Measurements from ENCODE around the gene GPSM1. TPM values are rescaled to one million over a fixed set of nuclear protein-coding genes. Genes with fewer than 3 reads are reported as not detected.

The GPSM1 gene
- total RNA-seq, 2 donors from 2014 or later, result 2.3 to 3.4 TPM

DNA sequence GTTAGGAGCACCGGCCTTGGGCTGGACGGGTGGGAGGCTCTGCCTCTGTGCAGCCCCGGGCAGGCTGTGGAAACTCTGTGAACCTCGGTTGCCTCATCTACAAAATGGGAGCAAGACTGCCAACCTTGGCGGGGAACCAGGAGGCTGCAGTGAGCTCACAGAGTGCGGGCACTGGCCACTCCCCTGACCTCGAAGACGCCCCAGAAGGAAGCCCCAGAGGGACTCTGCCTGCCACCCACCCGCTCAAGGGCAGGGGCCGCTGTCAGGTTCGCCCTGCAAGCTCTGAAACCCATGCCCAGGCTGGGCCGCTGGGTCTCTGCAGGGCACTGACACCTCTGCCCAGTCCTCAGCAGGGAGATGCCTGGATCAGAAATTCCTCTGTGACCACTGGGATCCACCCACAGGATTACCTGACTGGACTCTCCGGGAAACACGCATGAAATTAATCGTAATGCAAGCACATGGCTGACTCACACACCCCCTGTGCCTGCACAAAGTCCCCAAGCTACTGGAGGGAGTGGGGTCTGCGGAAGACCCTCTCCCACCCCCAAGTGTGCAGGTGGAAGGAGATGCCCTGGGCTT is 30.8 kb upstream of the GPSM1 start:
- Histone ChIP-seq H3K9me3 (no peaks in the 10 kb centered on the region), H3K27ac (no peak overlapping the region), H3K4me3 (no peak overlapping the region), H3K36me3 (no peaks in the 10 kb centered on the region), H3K9ac (ENCODE audit: low read depth in 2 of 2, low read length in 2 of 2) (peak overlapping the region in 1 of 2 donors; percentile 14), H3K4me1 (peaks cover 6% of the 10 kb centered on the region), H3K27me3 (no peaks in the 10 kb centered on the region)
- DNase-seq, result no peak
- intact Hi-C loops (cut with DNase I), result no loop called here
- TF ChIP-seq, protein P1, sequence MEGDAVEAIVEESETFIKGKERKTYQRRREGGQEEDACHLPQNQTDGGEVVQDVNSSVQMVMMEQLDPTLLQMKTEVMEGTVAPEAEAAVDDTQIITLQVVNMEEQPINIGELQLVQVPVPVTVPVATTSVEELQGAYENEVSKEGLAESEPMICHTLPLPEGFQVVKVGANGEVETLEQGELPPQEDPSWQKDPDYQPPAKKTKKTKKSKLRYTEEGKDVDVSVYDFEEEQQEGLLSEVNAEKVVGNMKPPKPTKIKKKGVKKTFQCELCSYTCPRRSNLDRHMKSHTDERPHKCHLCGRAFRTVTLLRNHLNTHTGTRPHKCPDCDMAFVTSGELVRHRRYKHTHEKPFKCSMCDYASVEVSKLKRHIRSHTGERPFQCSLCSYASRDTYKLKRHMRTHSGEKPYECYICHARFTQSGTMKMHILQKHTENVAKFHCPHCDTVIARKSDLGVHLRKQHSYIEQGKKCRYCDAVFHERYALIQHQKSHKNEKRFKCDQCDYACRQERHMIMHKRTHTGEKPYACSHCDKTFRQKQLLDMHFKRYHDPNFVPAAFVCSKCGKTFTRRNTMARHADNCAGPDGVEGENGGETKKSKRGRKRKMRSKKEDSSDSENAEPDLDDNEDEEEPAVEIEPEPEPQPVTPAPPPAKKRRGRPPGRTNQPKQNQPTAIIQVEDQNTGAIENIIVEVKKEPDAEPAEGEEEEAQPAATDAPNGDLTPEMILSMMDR (IDR thresholded peaks at IDR 0.05), result no peak

DNA sequence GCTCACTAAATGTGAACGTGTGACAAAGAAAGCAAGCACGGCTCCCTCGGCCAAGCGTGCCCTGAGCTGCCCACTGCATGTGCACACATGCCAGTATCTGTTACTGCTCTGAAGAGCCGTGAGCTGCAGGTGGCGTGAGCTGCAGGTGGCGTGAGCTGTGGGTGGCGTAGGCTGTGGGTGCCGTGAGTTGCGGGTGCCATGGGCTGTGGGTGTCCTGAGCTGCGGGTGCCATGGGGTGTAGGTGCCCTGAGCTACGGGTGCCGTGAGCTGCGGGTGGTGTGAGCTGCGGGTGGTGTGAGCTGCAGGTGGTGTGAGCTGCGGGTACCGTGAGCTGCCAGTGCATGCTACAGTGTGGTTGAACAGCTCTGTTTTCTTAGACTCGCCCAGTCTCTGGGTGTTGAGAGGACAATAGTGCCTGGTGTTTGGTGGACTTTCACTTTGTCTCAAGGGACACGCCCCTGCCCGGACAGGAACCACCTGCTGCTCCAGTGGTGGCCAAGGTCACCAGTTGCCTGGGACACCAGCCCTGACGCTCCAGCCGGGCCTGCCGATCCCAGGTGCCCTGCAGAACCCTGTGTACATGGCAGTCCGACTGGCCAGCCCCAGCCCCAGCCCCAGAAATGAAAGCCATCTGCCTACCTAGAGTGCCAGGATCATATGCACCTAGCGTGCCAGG is 30.2 kb upstream of the GPSM1 start:
- H3K36me3 ChIP-seq, result no peaks in the 10 kb centered on the region

DNA sequence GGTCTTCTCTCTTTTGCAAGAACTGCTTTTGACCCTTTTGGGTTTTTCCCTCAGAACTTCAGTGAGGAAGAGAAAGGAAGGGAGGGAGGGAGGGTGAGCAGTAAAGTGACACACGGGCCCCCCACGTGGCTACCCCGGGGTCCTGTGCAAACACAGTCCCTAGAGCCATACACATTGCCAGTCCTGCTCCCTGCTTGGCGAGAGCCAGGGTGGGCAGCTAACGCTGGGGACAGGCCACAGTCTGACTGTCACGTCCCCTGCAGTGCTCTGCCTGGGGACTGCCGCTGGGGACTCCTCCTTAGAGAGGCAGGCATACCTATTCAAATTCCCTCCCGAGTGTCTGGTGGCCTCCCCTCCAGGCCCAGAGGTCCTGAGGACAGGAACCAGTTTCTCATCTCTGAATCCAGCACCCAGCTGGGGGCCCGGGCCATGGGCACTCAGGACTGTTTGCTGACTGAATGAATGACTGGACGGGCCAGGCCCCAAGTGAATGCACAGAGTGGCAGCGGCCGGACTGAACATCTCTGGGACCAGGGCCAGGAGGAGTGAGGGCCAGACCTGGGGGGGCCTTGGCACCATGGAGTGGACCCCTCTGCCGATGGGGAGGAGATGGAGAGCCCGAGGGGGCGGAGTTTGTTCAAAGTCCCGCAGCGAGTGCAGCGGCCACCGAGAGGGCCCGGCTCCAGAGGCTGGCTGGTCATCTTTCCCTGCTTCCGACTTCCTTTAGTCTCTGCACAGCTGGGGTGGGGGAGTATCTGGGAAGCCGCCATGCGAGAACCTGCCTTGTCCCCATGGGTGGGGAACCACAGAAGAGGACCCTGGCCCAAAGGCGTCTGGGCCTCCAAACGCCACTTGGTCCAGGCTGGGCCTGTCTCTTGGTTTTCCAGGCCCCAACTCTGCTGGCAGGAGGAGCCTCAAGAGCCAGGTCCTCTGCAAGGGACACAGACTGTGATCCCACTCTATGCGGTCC is 29.3 kb upstream of the GPSM1 start:
- no peak overlapping the region for H3K4me3 ChIP-seq
- no peaks in the 10 kb centered on the region for H3K27me3 ChIP-seq
- intact Hi-C loops (cut with DNase I), result no loop called here
- H3K9me3 ChIP-seq, result no peaks in the 10 kb centered on the region
- DNase-seq, result no peak
- no peak overlapping the region for H3K27ac ChIP-seq
- peaks cover 6% of the 10 kb centered on the region for H3K4me1 ChIP-seq
- no peaks in the 10 kb centered on the region for H3K36me3 ChIP-seq
- TF ChIP-seq, protein P1 (IDR thresholded peaks at IDR 0.05), result no peak
- H3K9ac ChIP-seq (ENCODE audit: low read depth in 2 of 2, low read length in 2 of 2), result no peak overlapping the region

More for the DNA sequence above, 30.2 kb upstream of the GPSM1 start:
- Histone ChIP-seq H3K9ac (ENCODE audit: low read depth in 2 of 2, low read length in 2 of 2) (peak overlapping the region in 1 of 2 donors; percentile 14), H3K27ac (no peak overlapping the region), H3K27me3 (no peaks in the 10 kb centered on the region), H3K9me3 (no peaks in the 10 kb centered on the region), H3K4me3 (no peak overlapping the region), H3K4me1 (peaks cover 6% of the 10 kb centered on the region)
- intact Hi-C loops (cut with DNase I), result no loop called here
- DNase-seq, result peak; percentile 75
- TF ChIP-seq, protein P1 (IDR thresholded peaks at IDR 0.05), result no peak

DNA sequence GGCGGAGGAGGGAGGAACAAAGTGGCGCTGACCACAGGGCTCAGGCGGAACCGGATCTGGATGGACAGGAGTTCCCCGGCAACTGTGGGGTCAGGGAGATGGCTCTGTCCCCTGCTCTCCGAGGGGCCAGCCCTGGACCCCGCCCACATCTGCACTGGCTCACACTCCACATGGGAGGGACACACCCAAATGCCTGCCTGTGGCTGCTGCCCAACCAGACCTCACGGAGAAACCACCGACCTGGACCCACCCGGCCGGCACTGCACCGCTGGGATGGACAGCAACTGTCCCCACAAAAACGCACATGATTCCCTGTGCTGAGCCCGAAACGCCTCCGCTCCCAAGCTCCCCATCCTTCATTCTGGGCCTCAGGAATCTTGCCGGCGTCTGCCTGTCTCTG is 28.2 kb upstream of the GPSM1 start:
- no peak overlapping the region for H3K27ac ChIP-seq
- no peaks in the 10 kb centered on the region for H3K27me3 ChIP-seq
- H3K36me3 ChIP-seq, result no peaks in the 10 kb centered on the region
- DNase-seq, result no peak
- intact Hi-C loops (cut with DNase I), result no loop called here
- H3K9me3 ChIP-seq, result no peaks in the 10 kb centered on the region
- no peak overlapping the region for H3K9ac ChIP-seq (ENCODE audit: low read depth in 2 of 2, low read length in 2 of 2)
- TF ChIP-seq, protein P1 (IDR thresholded peaks at IDR 0.05), result no peak
- H3K4me3 ChIP-seq, result no peak overlapping the region
- peaks cover 6% of the 10 kb centered on the region for H3K4me1 ChIP-seq

DNA sequence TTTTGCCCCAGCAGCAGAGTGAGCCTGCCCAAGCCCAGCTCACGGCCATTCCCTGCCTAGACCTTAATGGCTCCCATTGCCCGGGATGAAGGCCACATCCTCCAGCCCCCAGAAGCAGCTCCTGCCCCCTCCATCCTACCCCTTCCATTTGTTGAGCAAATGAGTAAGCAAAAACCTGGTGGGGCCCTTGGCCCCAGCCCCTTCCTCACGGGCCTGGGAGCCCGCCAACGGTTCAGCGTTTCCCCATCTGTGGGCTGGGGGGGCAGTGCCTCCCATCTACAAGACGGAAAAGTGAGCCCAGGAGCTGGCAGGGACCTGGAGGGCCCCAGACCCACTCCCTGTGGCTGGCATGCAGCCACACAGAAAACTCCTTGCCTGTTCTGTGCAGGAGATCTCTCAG is 27.8 kb upstream of the GPSM1 start:
- Histone ChIP-seq H3K27me3 (no peaks in the 10 kb centered on the region), H3K4me1 (peaks cover 6% of the 10 kb centered on the region)
- intact Hi-C loops (cut with DNase I), result no loop called here

More for the DNA sequence above, 27.8 kb upstream of the GPSM1 start:
- Histone ChIP-seq H3K9ac (ENCODE audit: low read depth in 2 of 2, low read length in 2 of 2) (no peak overlapping the region), H3K27ac (no peak overlapping the region), H3K4me3 (no peak overlapping the region), H3K9me3 (no peaks in the 10 kb centered on the region), H3K36me3 (no peaks in the 10 kb centered on the region)
- TF ChIP-seq, protein P1 (IDR thresholded peaks at IDR 0.05), result no peak
- no peak for DNase-seq
